ENCODE measurements around the gene PHF2.

PHF2 gene

DNA sequence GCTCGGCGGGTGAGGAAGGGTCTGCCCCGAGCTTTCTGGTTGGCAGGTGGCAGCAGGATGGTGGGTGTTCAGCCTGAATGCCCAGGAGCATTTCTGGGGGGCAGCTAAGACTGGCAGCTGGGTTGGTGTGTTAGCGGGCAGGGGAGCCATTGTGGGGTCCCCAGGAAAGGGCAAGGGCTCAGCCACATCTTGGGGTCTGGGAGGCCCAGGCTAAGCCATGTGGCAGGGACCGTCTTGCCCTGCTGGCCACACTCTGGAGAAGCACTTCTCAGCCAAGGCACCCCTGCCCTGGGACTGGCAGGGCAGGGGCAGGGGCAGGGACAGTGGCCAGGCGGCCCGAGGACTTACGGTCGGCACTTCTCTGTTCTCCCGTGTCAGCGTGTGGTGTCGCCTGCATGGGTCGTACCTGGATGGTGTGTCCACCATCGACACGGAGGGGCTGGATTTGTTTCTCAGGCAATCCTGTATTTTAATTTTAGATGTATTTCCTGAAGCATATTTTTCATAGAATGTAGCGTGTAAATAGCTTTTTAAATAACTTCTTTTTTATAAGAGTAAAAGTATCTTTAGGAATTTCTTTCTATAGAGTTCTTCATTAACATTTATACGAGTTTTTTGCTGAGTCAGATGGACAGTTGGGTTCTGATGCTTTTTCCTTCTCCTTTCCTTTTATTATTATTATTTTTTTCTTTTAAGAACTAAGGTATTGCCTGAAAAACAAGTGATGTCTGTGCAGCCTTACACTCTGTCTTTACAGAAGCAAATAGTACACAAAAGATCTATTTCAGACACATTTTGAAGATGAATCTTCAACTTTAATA lies 102.0 kb downstream of the PHF2 start:
- no peak for TF ChIP-seq EZH2phosphoT487 (IDR thresholded peaks at IDR 0.05; ENCODE audit: low read depth)
- TF ChIP-seq, protein P1, sequence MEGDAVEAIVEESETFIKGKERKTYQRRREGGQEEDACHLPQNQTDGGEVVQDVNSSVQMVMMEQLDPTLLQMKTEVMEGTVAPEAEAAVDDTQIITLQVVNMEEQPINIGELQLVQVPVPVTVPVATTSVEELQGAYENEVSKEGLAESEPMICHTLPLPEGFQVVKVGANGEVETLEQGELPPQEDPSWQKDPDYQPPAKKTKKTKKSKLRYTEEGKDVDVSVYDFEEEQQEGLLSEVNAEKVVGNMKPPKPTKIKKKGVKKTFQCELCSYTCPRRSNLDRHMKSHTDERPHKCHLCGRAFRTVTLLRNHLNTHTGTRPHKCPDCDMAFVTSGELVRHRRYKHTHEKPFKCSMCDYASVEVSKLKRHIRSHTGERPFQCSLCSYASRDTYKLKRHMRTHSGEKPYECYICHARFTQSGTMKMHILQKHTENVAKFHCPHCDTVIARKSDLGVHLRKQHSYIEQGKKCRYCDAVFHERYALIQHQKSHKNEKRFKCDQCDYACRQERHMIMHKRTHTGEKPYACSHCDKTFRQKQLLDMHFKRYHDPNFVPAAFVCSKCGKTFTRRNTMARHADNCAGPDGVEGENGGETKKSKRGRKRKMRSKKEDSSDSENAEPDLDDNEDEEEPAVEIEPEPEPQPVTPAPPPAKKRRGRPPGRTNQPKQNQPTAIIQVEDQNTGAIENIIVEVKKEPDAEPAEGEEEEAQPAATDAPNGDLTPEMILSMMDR (IDR thresholded peaks at IDR 0.05; ENCODE audit: low read depth, low read length), result no peak
- Histone ChIP-seq H3K9ac (ENCODE audit: low read length) (no peak overlapping the region), H3K27ac (ENCODE audit: low read length) (no peak overlapping the region), H3K79me2 (ENCODE audit: low read length) (no peaks in the 10 kb centered on the region), H3K9me3 (ENCODE audit: insufficient read depth, low read length) (no peaks in the 10 kb centered on the region), H2AFZ (ENCODE audit: low read depth, low read length) (no peak overlapping the region), H4K20me1 (ENCODE audit: insufficient read depth, low read length) (no peaks in the 10 kb centered on the region), H3K27me3 (ENCODE audit: low read depth, low read length) (no peaks in the 10 kb centered on the region), H3K4me1 (ENCODE audit: low read length) (0 out of 2 replicates have a peak, but pooled peaks cover 2% of the 10 kb centered on the region), H3K4me3 (ENCODE audit: low read length) (no peak overlapping the region), H3K36me3 (replicated peaks; ENCODE audit: low read depth, low read length) (peaks cover 5% of the 10 kb centered on the region), H3K4me2 (ENCODE audit: low read length) (no peak overlapping the region)

DNA sequence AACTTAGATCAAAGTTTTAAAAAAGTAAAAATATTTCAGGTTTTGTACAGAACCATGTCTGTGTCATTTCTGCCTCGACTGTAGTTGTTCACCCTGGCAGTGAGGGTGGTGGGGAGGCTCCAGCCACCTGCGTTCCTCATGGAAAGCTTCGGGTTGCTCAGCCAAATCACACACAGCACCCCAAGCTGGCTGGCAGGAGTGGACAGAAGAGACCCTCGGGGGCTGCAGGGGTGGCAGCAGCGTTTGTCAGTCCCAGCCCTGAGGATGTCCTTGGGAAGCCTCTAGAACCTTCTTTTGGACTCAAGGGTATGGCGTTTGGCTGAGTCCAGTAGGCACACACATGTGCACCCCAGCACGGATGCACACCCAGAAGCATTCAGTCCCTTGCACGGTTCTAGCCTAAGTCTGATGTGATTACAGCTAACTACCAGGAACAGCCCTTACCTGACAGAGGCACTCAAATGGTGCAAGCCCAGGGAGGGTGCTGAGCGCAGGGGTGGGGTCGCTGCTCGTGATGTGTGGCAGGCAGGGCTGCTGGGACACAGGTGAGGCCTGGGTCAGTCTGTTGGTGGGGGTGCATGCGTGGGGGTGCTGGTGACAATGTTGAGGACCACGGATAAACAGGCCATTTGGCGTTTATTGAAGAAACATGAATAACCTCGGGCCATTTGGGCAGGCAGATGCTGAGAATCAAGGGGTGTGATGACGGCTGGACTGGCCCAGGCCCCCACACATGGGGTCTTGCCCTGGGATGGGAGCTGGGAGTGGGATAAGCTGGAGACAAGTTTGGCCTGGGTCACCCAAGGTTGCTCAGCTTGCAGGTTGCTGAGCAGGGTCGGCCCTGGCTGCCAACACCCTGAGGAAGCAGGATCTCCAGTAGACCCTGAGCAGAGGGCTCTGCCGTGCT lies 103.4 kb downstream of the PHF2 start:
- Histone ChIP-seq H3K4me3 (ENCODE audit: low read length) (no peak overlapping the region), H3K9me3 (ENCODE audit: insufficient read depth, low read length) (no peaks in the 10 kb centered on the region), H3K27me3 (ENCODE audit: low read depth, low read length) (no peaks in the 10 kb centered on the region), H3K4me2 (ENCODE audit: low read length) (no peak overlapping the region), H2AFZ (ENCODE audit: low read depth, low read length) (no peak overlapping the region), H3K36me3 (replicated peaks; ENCODE audit: low read depth, low read length) (peaks cover 5% of the 10 kb centered on the region), H4K20me1 (ENCODE audit: insufficient read depth, low read length) (no peaks in the 10 kb centered on the region), H3K79me2 (ENCODE audit: low read length) (no peaks in the 10 kb centered on the region), H3K9ac (ENCODE audit: low read length) (no peak overlapping the region), H3K4me1 (ENCODE audit: low read length) (0 out of 2 replicates have a peak, but pooled peaks cover 2% of the 10 kb centered on the region), H3K27ac (ENCODE audit: low read length) (no peak overlapping the region)
- TF ChIP-seq, protein P1 (IDR thresholded peaks at IDR 0.05; ENCODE audit: low read depth, low read length), result no peak
- no peak for TF ChIP-seq EZH2phosphoT487 (IDR thresholded peaks at IDR 0.05; ENCODE audit: low read depth)

DNA sequence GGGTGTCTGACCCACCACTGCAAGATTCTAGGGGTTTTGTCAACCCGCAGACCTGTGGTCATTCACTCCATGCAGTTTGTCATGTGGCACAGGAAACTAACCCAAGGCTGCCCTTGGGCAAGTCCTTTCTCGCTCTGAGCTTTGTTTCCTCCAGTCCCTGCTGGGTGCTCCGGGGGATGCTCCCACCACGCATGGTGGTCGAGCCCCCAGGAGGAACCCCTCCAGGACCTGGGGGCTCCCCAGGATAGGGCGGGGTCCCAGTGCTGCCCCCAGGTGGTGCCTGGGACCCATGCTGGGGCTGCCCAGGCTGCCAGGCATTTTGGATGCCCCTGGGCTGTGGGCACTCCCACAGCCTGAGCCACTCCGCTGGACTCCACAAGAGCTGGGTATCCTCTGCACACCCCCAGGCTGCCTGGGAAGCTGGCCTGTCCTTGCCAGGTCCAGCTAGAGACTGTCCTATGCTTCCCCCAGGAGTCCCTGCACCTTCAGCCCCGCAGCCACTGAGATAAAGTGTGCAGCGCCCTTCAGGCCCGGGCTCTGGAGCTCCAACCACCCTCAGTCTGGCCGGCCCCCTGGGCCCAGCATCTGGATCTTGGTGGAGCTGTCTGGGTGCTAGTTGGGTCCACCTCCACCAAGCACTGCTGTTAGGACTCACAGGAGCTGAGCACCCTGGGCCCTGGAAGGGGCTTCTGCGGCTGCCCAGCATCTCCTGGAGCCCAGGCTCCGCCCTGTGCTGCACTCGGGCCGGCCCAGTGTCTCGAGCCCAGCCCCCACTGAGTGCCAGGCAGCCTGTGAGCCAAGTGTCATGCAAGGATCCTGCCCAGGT lies 104.3 kb downstream of the PHF2 start:
- no peak for TF ChIP-seq EZH2phosphoT487 (IDR thresholded peaks at IDR 0.05; ENCODE audit: low read depth)
- TF ChIP-seq, protein P1 (IDR thresholded peaks at IDR 0.05; ENCODE audit: low read depth, low read length), result peak; percentile 29
- H3K4me2 ChIP-seq (ENCODE audit: low read length), result no peak overlapping the region
- H3K4me3 ChIP-seq (ENCODE audit: low read length), result no peak overlapping the region
- no peak overlapping the region for H3K9ac ChIP-seq (ENCODE audit: low read length)
- H3K36me3 ChIP-seq (replicated peaks; ENCODE audit: low read depth, low read length), result peaks cover 5% of the 10 kb centered on the region
- H3K9me3 ChIP-seq (ENCODE audit: insufficient read depth, low read length), result no peaks in the 10 kb centered on the region
- H2AFZ ChIP-seq (ENCODE audit: low read depth, low read length), result no peak overlapping the region
- no peaks in the 10 kb centered on the region for H3K79me2 ChIP-seq (ENCODE audit: low read length)
- no peaks in the 10 kb centered on the region for H3K27me3 ChIP-seq (ENCODE audit: low read depth, low read length)
- H4K20me1 ChIP-seq (ENCODE audit: insufficient read depth, low read length), result no peaks in the 10 kb centered on the region
- 0 out of 2 replicates have a peak, but pooled peaks cover 2% of the 10 kb centered on the region for H3K4me1 ChIP-seq (ENCODE audit: low read length)
- H3K27ac ChIP-seq (ENCODE audit: low read length), result no peak overlapping the region

Data from OCI-LY3 (cell line).